ENCODE measurements around the gene MYO1G. TPM values are rescaled to one million over a fixed set of nuclear protein-coding genes. Genes with fewer than 3 reads are reported as not detected.
A peak's percentile ranks its signal among the peaks of the same experiment; 100 is the strongest.

MYO1G gene
- total and polyA plus RNA-seq, 9 of the 15 experiments (the other 6 are each of a cell fraction or from before 2014, with no cell fraction given), result 0.03 to 0.62 (median 0.13) TPM; not detected in 1

- TF ChIP-seq PRDM10 (IDR thresholded peaks at IDR 0.05; ENCODE audit: partially characterized antibody), result no peak
- TF ChIP-seq CBX2 (IDR thresholded peaks at IDR 0.05; ENCODE audit: insufficient read depth, low read length, poor library complexity, severe bottlenecking), result no peak
- TF ChIP-seq ZNF780A (CRISPR knock-in tag; IDR thresholded peaks at IDR 0.05), result no peak
- TF ChIP-seq SRSF1 (IDR thresholded peaks at IDR 0.05; ENCODE audit: low read depth, low read length), result no peak
- peak in 1 of 2 experiments; percentile 95; a peak in 2 of 4 replicates for TF ChIP-seq MCM7 (IDR thresholded peaks at IDR 0.05)
- TF ChIP-seq PHB (CRISPR knock-in tag; IDR thresholded peaks at IDR 0.05), result no peak
- no peak for TF ChIP-seq THAP7 (CRISPR knock-in tag; IDR thresholded peaks at IDR 0.05)
- TF ChIP-seq HDAC3 (IDR thresholded peaks at IDR 0.05; ENCODE audit: borderline replicate concordance, partially characterized antibody), result peak; percentile 93
- 0 out of 2 replicates have a peak, but pooled peaks have one; percentile 72 for TF ChIP-seq ZBTB9 (CRISPR knock-in tag; IDR thresholded peaks at IDR 0.05)
- TF ChIP-seq ELF2 (CRISPR knock-in tag; IDR thresholded peaks at IDR 0.05), result no peak
- TF ChIP-seq TCF3 (CRISPR knock-in tag; IDR thresholded peaks at IDR 0.05), result peak; percentile 98
- no peak for TF ChIP-seq CEBPZ (IDR thresholded peaks at IDR 0.05; ENCODE audit: borderline replicate concordance, low read depth, low read length)
- no peak for TF ChIP-seq ZNF507 (tag; conservative IDR thresholded peaks at IDR 0.05)
- TF ChIP-seq BCOR (IDR thresholded peaks at IDR 0.05), result 0 out of 2 replicates have a peak, but pooled peaks have one; percentile 36
- TF ChIP-seq ATF3 (IDR thresholded peaks at IDR 0.05), result peak; percentile 53
- TF ChIP-seq ATF3 (CRISPR knock-in tag; conservative IDR thresholded peaks at IDR 0.05), result no peak
- no peak for TF ChIP-seq CEBPG (CRISPR knock-in tag; IDR thresholded peaks at IDR 0.05)
- peak in 1 of 2 experiments; percentile 38; a peak in 1 of 4 replicates for TF ChIP-seq CEBPG (tag; conservative IDR thresholded peaks at IDR 0.05 in 1 of 2, IDR thresholded peaks at IDR 0.05 in 1 of 2)
Observed at GRCh38 chr7:44994877-44995554, 16.2 kb upstream of the MYO1G start (continued).
